Panc1 (cell line): ENCODE results near the gene PPP2R5D. TPM values are rescaled to one million over a fixed set of nuclear protein-coding genes. Genes with fewer than 3 reads are reported as not detected.

Experiments
- ATAC-seq: fragments of 200-7000 bp; cut with Tn5 transposase; 2 replicates; pipeline ENCODE4 v1.9.1; 2020; ENCODE audit warnings: mild to moderate bottlenecking, moderate library complexity
- BruUV-seq: library from RNA; stranded (reverse); fragments of 400-500 nt; replicated peaks from 2 replicates; lab custom pipeline; 2021; lab: Mats Ljungman, UMichigan
- CTCF ChIA-PET: fragments of 300-600 bp; sonication (Branson Sonifier 250); formaldehyde crosslinking; loops from one replicate; lab custom pipeline; 2022; ENCODE audit warnings: antibody characterized with exemption; lab: Charles Lee
- POLR2A ChIA-PET: fragments of 300-600 bp; sonication (Branson Sonifier 250); formaldehyde crosslinking; loops from one replicate; lab custom pipeline; 2022; ENCODE audit warnings: antibody characterized with exemption; lab: Charles Lee
- DNase-seq: peaks from one replicate; pipeline ENCODE4 v3.0.0-alpha.2; 2010; ENCODE audit warnings: low read depth, low spot score
- H3K27ac ChIP-seq: 2 replicates; pipeline ENCODE4 v1.5.1; 2011; ENCODE audit warnings: mild to moderate bottlenecking, low read length, inconsistent platforms
- H3K27me3 ChIP-seq: fragments of 200-500 bp; sonication (Bioruptor generic); 2 replicates; pipeline ENCODE4 v1.6.0; 2014; ENCODE audit warnings: low read length, inconsistent platforms; ENCODE audit not compliant: control insufficient read depth, insufficient read depth
- H3K36me3 ChIP-seq: fragments of 200-500 bp; sonication (Bioruptor generic); 2 replicates; pipeline ENCODE4 v1.5.1; 2014; ENCODE audit warnings: inconsistent platforms, mild to moderate bottlenecking, low read length, moderate library complexity; ENCODE audit not compliant: control insufficient read depth, insufficient read depth
- H3K4me1 ChIP-seq: 2 replicates; pipeline ENCODE4 v1.5.1; 2011; ENCODE audit warnings: inconsistent platforms, mild to moderate bottlenecking, low read length, moderate library complexity; ENCODE audit not compliant: control insufficient read depth, insufficient read depth
- H3K4me3 ChIP-seq, 2 experiments: 2 replicates each; pipeline ENCODE4 v1.5.1; 2011 to 2012; ENCODE audit warnings: low read depth in 2 of 2, low read length in 2 of 2, mild to moderate bottlenecking in 2 of 2, inconsistent platforms in 1 of 2, moderate library complexity in 1 of 2
- H3K9me3 ChIP-seq: fragments of 200-500 bp; sonication (Bioruptor generic); 2 replicates; pipeline ENCODE4 v1.5.1; 2014; ENCODE audit warnings: low read depth, mild to moderate bottlenecking, inconsistent platforms, low read length, moderate library complexity; ENCODE audit not compliant: control insufficient read depth, insufficient read depth
- CTCF ChIP-seq: fragments of 450-650 bp; IDR thresholded peaks from 2 replicates; pipeline ENCODE4 v1.5.1; 2017; ENCODE audit warnings: mild to moderate bottlenecking
- POLR2AphosphoS5 ChIP-seq: IDR thresholded peaks from 2 replicates; pipeline ENCODE4 v1.6.1; 2012; ENCODE audit warnings: mild to moderate bottlenecking, low read depth, low read length, moderate library complexity
- REST ChIP-seq, 2 experiments: IDR thresholded peaks; 2 replicates each; pipeline ENCODE4 v1.6.1; 2011 to 2012; ENCODE audit warnings: low read depth in 2 of 2, control low read depth in 1 of 2, low read length in 1 of 2, mild to moderate bottlenecking in 1 of 2, moderate library complexity in 1 of 2; ENCODE audit not compliant: insufficient read depth in 1 of 2
- SIN3A ChIP-seq: IDR thresholded peaks from 2 replicates; pipeline ENCODE4 v1.6.1; 2012; ENCODE audit warnings: low read depth, mild to moderate bottlenecking, low read length, moderate library complexity, borderline replicate concordance; ENCODE audit not compliant: insufficient read depth
- TCF7L2 ChIP-seq: IDR thresholded peaks from 2 replicates; pipeline ENCODE4 v1.6.1; 2011; ENCODE audit warnings: mild to moderate bottlenecking, low read depth, low read length, inconsistent platforms
- in situ Hi-C: cut with HindIII; loops from 2 replicates; pipeline ENCODE4 v1.10.0; 2016; ENCODE audit warnings: low sequenced_read_pairs, low pct_unique_long_range_greater_than_20kb
- intact Hi-C: fragments of 100-400 bp; cut with micrococcal nuclease; formaldehyde crosslinking; loops from one replicate; pipeline ENCODE4 v1.10.0; 2022; ENCODE audit not compliant: unreplicated experiment
- total RNA-seq: library from RNA; stranded (reverse); gene quantifications from one replicate; pipeline ENCODE4 v1.2.1, GENCODE V29; 2021; ENCODE audit not compliant: unreplicated experiment

The PPP2R5D gene
- total RNA-seq, 1 experiment from 2014 or later = 63.6 TPM

- peak; percentile 79; the same call in 1 of the 2 replicates for TF ChIP-seq CTCF
- TF ChIP-seq POLR2AphosphoS5 = no peak
- BruUV-seq = no TSS peak
- ChIA-PET POLR2A (no interaction called here), CTCF (no interaction called here)
- peak; percentile 25; the same call in 1 of the 2 replicates for ATAC-seq
- in situ Hi-C loops (no loop called here), intact Hi-C loops (no loop called here)
- H3K36me3 ChIP-seq = peaks cover 21% of the 10 kb centered on the region
- no peaks in the 10 kb centered on the region for H3K9me3 ChIP-seq
- no peak for DNase-seq
- H3K4me1 ChIP-seq = peaks cover 13% of the 10 kb centered on the region
- H3K4me3 ChIP-seq = no peak overlapping the region
- no peak overlapping the region for H3K27ac ChIP-seq
- H3K27me3 ChIP-seq = no peaks in the 10 kb centered on the region
Measured at GRCh38 chr6:43009124-43009523, 24.8 kb downstream of the PPP2R5D start.

GRCh38 chr6:43011207-43011606 lies 26.8 kb downstream of the PPP2R5D start:
- intact Hi-C loops (loop anchor here (5.0 kb wide), 1 partner anchor 109 kb away; no protein-coding TSS in a partner anchor), in situ Hi-C loops (no loop called here)
- no peak overlapping the region for H3K4me3 ChIP-seq
- ATAC-seq (no peak), DNase-seq (no peak)
- peaks cover 23% of the 10 kb centered on the region for H3K36me3 ChIP-seq
- POLR2A ChIA-PET = no interaction called here
- BruUV-seq = no TSS peak
- TF ChIP-seq SIN3A (no peak), CTCF (no peak), TCF7L2 (no peak), REST (IDR thresholded peaks at IDR 0.05; ENCODE audit: insufficient read depth in 1 of 2, low read depth in 2 of 2, low read length in 1 of 2) (no peak), POLR2AphosphoS5 (no peak)
- H3K27me3 ChIP-seq = no peaks in the 10 kb centered on the region
- H3K27ac ChIP-seq = no peak overlapping the region
- no peaks in the 10 kb centered on the region for H3K9me3 ChIP-seq
- peaks cover 18% of the 10 kb centered on the region for H3K4me1 ChIP-seq
- CTCF ChIA-PET = interaction anchor here (0.7 kb wide), 1 partner anchor 82 kb away, joined by 4 read pairs; the partner anchor contains the start of gene CNPY3
